Brain microvascular endothelial cell (primary cell): Measurements from ENCODE around the gene IGF1R.

Experiments used
- DNase-seq: peaks from one replicate; pipeline ENCODE4 v3.0.0-alpha.2; 2020
- H3K27ac ChIP-seq: fragments of 250-450 bp; sonication (Bioruptor Pico); 2 replicates; pipeline ENCODE4 v1.5.1; 2020; ENCODE audit warnings: mild to moderate bottlenecking, moderate library complexity
- H3K27me3 ChIP-seq: fragments of 250-450 bp; sonication (Bioruptor Pico); replicated peaks from 2 replicates; pipeline ENCODE4 v1.5.1; 2020; ENCODE audit warnings: mild to moderate bottlenecking
- H3K36me3 ChIP-seq: fragments of 250-450 bp; sonication (Bioruptor Pico); replicated peaks from 2 replicates; pipeline ENCODE4 v1.5.1; 2020; ENCODE audit warnings: mild to moderate bottlenecking
- H3K4me3 ChIP-seq: 2 replicates; pipeline ENCODE4 v1.5.1; 2011; ENCODE audit warnings: low read depth, mild to moderate bottlenecking, control low read depth, low read length, moderate library complexity
- in situ Hi-C: cut with HindIII; loops from 2 replicates; pipeline ENCODE4 v1.10.0; 2017; ENCODE audit warnings: low sequenced_read_pairs, low pct_ligation_motif_present
- TF ChIP-seq, protein P1 (sequence below): IDR thresholded peaks from 2 replicates; pipeline ENCODE4 v1.5.1; 2011; ENCODE audit warnings: low read depth, mild to moderate bottlenecking, moderate library complexity, low read length, control low read depth, inconsistent platforms; ENCODE audit errors: missing control alignments

Gene IGF1R

DNA sequence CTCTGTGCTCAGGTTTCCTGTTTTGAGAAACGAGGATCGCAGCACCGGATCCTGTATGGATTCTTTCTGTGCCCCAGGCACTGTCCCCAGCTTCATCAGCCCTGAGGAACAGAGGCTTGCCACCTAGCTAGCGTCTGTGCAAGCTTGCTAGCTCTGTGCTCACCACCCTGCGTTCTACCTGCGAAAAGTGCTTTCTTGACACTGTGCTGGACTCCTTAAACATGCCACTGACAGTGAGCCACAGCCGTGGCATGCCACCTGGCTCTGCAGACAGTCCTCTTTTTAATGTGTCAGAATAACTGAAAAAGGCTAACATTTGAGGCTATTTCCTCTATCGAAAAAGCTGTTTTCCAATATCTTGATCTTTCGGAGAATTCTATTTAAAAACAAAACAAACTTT is 357.8 kb downstream of the IGF1R start:
- TF ChIP-seq, protein P1, sequence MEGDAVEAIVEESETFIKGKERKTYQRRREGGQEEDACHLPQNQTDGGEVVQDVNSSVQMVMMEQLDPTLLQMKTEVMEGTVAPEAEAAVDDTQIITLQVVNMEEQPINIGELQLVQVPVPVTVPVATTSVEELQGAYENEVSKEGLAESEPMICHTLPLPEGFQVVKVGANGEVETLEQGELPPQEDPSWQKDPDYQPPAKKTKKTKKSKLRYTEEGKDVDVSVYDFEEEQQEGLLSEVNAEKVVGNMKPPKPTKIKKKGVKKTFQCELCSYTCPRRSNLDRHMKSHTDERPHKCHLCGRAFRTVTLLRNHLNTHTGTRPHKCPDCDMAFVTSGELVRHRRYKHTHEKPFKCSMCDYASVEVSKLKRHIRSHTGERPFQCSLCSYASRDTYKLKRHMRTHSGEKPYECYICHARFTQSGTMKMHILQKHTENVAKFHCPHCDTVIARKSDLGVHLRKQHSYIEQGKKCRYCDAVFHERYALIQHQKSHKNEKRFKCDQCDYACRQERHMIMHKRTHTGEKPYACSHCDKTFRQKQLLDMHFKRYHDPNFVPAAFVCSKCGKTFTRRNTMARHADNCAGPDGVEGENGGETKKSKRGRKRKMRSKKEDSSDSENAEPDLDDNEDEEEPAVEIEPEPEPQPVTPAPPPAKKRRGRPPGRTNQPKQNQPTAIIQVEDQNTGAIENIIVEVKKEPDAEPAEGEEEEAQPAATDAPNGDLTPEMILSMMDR: no peak
- Histone ChIP-seq H3K27ac (no peak overlapping the region), H3K36me3 (no peaks in the 10 kb centered on the region), H3K4me3 (no peak overlapping the region), H3K27me3 (no peaks in the 10 kb centered on the region)
- no peak for DNase-seq
- in situ Hi-C loops: no loop called here

DNA sequence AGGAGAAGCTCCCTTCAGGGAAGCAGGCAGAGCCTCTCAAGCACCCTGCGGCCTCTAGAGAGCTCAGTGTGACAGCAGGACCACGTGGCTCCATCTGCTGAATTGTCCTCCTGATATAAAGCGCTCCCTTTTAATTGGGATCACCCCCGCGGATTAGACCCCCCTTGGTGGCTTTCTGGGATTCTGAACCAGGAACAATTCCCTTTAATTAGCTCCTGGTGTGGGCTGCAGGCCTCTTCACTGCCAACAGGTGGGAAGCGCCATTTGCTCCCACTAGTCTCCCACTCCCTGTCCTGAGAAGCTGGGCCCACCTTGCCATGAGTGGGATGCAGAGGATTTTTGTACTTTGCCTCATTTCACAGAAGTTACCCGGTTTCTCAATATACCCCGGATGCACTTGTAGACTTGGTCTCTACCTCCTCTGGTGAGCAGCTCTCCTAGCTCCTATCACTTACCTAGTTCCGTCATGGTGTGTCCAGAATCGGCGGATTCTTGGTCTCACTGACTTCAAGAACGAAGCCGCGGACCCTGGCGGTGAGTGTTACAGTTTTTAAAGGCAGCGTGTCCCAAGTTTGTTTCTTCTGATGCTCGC is 358.7 kb downstream of the IGF1R start:
- TF ChIP-seq, protein P1: no peak
- no peak for DNase-seq
- H3K27me3 ChIP-seq: no peaks in the 10 kb centered on the region
- no peak overlapping the region for H3K27ac ChIP-seq
- in situ Hi-C loops: no loop called here
- no peaks in the 10 kb centered on the region for H3K36me3 ChIP-seq
- H3K4me3 ChIP-seq: no peak overlapping the region

DNA sequence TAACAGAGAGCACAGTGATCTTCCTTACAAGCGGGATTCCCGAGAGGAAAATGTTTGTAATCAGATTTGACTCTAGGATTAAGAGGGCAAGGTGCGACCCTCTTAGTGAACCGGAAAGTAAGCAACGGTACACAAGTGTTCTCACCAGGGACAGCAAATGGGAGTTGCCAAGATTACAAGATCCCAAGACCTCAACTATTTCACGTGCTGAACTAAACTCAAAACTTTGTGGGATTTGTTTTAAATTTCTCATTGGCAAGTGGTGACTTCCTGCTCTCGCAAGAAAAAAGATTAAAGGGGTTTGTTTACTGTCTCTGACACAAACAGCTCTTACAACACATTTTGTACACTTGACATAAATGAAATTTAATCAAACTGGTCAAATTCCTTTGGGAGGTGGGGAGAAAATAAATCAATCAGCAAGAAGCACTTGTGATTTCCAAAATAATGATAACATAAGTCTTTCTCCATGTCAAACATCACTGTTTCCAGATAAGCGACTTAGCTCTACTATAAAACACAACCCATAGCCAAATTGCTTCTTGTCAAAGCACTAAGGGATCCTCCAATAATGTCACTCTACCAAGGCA is 361.5 kb downstream of the IGF1R start:
- TF ChIP-seq, protein P1: no peak
- in situ Hi-C loops: no loop called here
- H3K27me3 ChIP-seq: no peaks in the 10 kb centered on the region
- H3K36me3 ChIP-seq: no peaks in the 10 kb centered on the region
- DNase-seq: no peak
- H3K4me3 ChIP-seq: no peak overlapping the region
- H3K27ac ChIP-seq: no peak overlapping the region

DNA sequence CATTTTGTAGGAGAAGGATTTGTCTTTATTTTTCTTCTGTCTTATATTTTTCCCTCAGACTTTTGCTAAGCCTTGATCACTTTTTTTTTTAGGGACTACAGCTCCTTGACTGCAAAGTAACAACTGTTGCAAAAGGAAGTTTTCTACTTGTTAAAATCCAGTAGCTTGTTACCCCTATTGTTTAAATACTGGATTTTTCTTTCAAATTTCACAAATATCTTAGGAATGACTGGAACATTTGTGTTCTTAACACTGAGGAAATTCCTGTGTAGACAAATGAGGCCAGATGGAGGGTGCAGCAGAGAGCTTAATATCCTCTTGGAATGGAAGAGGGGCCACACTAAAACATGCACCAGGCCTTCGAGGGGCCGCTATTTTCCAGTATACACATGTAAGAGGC is 362.4 kb downstream of the IGF1R start:
- no peak for DNase-seq
- in situ Hi-C loops: no loop called here
- Histone ChIP-seq H3K36me3 (no peaks in the 10 kb centered on the region), H3K27me3 (no peaks in the 10 kb centered on the region), H3K4me3 (no peak overlapping the region), H3K27ac (no peak overlapping the region)
- TF ChIP-seq, protein P1: no peak
